CD14-positive monocyte (primary cell): Measurements from ENCODE around the gene ZNF692. TPM values are rescaled to one million over a fixed set of nuclear protein-coding genes. Genes with fewer than 3 reads are reported as not detected.

Experiments
- DNase-seq, 3 donors: peaks; one replicate each; pipeline ENCODE4 v3.0.0-alpha.2; 2011 to 2022
- H2AFZ ChIP-seq: 2 replicates; pipeline ENCODE4 v1.6.0; 2012; ENCODE audit warnings: mild to moderate bottlenecking, low read depth, low read length, inconsistent platforms; ENCODE audit not compliant: insufficient read depth, poor library complexity, severe bottlenecking
- H3K27ac ChIP-seq, 2 donors: 1 replicate in 1 of 2; 2 replicates in 1 of 2; pipeline ENCODE4 v1.5.1; 2012 to 2013; ENCODE audit warnings: low read length in 2 of 2, control low read depth in 1 of 2, inconsistent platforms in 1 of 2, low read depth in 1 of 2, mild to moderate bottlenecking in 1 of 2
- H3K27me3 ChIP-seq, 2 donors: one replicate each; pipeline versions ENCODE4 v1.6.0 to v1.6.1; 2011 to 2013; ENCODE audit warnings: low read length in 2 of 2; ENCODE audit not compliant: control insufficient read depth in 2 of 2, insufficient read depth in 2 of 2
- H3K36me3 ChIP-seq, 2 donors: replicated peaks in 1 of 2; 1 replicate in 1 of 2; 2 replicates in 1 of 2; pipeline versions ENCODE4 v1.5.1 to v1.6.1; 2012 to 2013; ENCODE audit warnings: low read length in 2 of 2, control low read depth in 1 of 2, inconsistent platforms in 1 of 2, mild to moderate bottlenecking in 1 of 2; ENCODE audit not compliant: insufficient read depth in 2 of 2, control insufficient read depth in 1 of 2
- H3K4me1 ChIP-seq, 2 donors: 1 replicate in 1 of 2; 2 replicates in 1 of 2; pipeline versions ENCODE4 v1.5.1 to v1.6.1; 2012 to 2013; ENCODE audit warnings: low read length in 2 of 2, control low read depth in 1 of 2, inconsistent platforms in 1 of 2, mild to moderate bottlenecking in 1 of 2, moderate library complexity in 1 of 2; ENCODE audit not compliant: insufficient read depth in 2 of 2, control insufficient read depth in 1 of 2
- H3K4me2 ChIP-seq: replicated peaks from 2 replicates; pipeline ENCODE3; 2012; ENCODE audit warnings: low read length, moderate library complexity, mild to moderate bottlenecking; ENCODE audit not compliant: poor library complexity, severe bottlenecking; ENCODE audit errors: extremely low read depth
- H3K4me3 ChIP-seq, 3 experiments: fragments of 200-600 bp in 1 of 3; sonication (generic) in 1 of 3; replicated peaks in 1 of 3; 1 replicate in 2 of 3; 2 replicates in 1 of 3; pipeline ENCODE4 v1.5.1; 2011 to 2013; ENCODE audit warnings: low read length in 3 of 3, mild to moderate bottlenecking in 3 of 3, control low read depth in 2 of 3, low read depth in 2 of 3, inconsistent platforms in 1 of 3, moderate library complexity in 1 of 3
- H3K79me2 ChIP-seq: 2 replicates; pipeline ENCODE4 v1.6.0; 2012; ENCODE audit warnings: mild to moderate bottlenecking, control low read depth, inconsistent platforms, low read length, moderate library complexity; ENCODE audit not compliant: insufficient read depth
- H3K9ac ChIP-seq: 2 replicates; pipeline ENCODE4 v1.6.0; 2017; ENCODE audit warnings: low read length, mild to moderate bottlenecking; ENCODE audit not compliant: insufficient read depth, poor library complexity, severe bottlenecking
- H3K9me3 ChIP-seq, 2 donors: replicated peaks in 1 of 2; 1 replicate in 1 of 2; 2 replicates in 1 of 2; pipeline versions ENCODE4 v1.5.1 to v1.6.1; 2012 to 2013; ENCODE audit warnings: low read length in 2 of 2, control low read depth in 1 of 2; ENCODE audit not compliant: control insufficient read depth in 1 of 2, insufficient read depth in 1 of 2
- H4K20me1 ChIP-seq: 2 replicates; pipeline ENCODE4 v1.6.0; 2012; ENCODE audit warnings: mild to moderate bottlenecking, low read length, control low read depth, moderate library complexity; ENCODE audit not compliant: insufficient read depth
- H3K27ac Mint-ChIP-seq, 7 donors: one replicate each; pipeline ENCODE4 v1.8.0; 2020; ENCODE audit warnings: mild to moderate bottlenecking in 7 of 7, mixed read lengths in 7 of 7, moderate library complexity in 6 of 7, inconsistent platforms in 2 of 7
- H3K27me3 Mint-ChIP-seq, 3 donors: one replicate each; pipeline ENCODE4 v1.8.0; 2021 to 2022; ENCODE audit warnings: low read depth in 3 of 3, mild to moderate bottlenecking in 3 of 3, mixed read lengths in 3 of 3, moderate library complexity in 3 of 3, inconsistent platforms in 1 of 3
- H3K36me3 Mint-ChIP-seq, 2 donors: one replicate each; pipeline ENCODE4 v1.8.0; 2020; ENCODE audit warnings: mixed read lengths in 2 of 2, inconsistent platforms in 1 of 2, mild to moderate bottlenecking in 1 of 2
- H3K4me1 Mint-ChIP-seq: one replicate; pipeline ENCODE4 v1.8.0; 2020; ENCODE audit warnings: mild to moderate bottlenecking, mixed read lengths
- H3K4me3 Mint-ChIP-seq, 2 donors: one replicate each; pipeline ENCODE4 v1.8.0; 2020; ENCODE audit warnings: mild to moderate bottlenecking in 2 of 2, mixed read lengths in 2 of 2, moderate library complexity in 1 of 2
- H3K9me3 Mint-ChIP-seq, 7 donors: one replicate each; pipeline ENCODE4 v1.8.0; 2020 to 2022; ENCODE audit warnings: mixed read lengths in 7 of 7, mild to moderate bottlenecking in 6 of 7, moderate library complexity in 6 of 7, inconsistent platforms in 2 of 7
- WGBS: methylation state at CpG from one replicate; pipeline ENCODE4 v1.1.5; 2013; ENCODE audit warnings: missing lambda C conversion rate; ENCODE audit not compliant: insufficient coverage; 5-methylcytosine and 5-hydroxymethylcytosine counted together
- intact Hi-C, 2 donors: fragments of 100-400 bp; cut with micrococcal nuclease; formaldehyde crosslinking; loops; one replicate each; pipeline versions ENCODE4 v1.15.0 to v1.15.1; 2023
- polyA plus RNA-seq, 3 donors: library from polyadenylated mRNA; depleted of rRNA in 1 of 3; unstranded in 2 of 3; stranded (reverse) in 1 of 3; fragments of 300-500 nt in 2 of 3; fragments of >200 nt in 1 of 3; fragmentation: Illumina TruSeq in 2 of 3; gene quantifications; 1 replicate in 2 of 3; 2 replicates in 1 of 3; pipeline ENCODE4 v1.2.3, GENCODE V29; 2012 to 2021
- TF ChIP-seq, protein P1 (sequence below): fragments of 200-600 bp; IDR thresholded peaks from one replicate; pipeline ENCODE4 v1.8.0; 2022; ENCODE audit warnings: antibody characterized with exemption, mild to moderate bottlenecking

ZNF692 gene
- polyA plus RNA-seq, 3 donors: 2.2 to 59.0 (median 2.4) TPM

DNA sequence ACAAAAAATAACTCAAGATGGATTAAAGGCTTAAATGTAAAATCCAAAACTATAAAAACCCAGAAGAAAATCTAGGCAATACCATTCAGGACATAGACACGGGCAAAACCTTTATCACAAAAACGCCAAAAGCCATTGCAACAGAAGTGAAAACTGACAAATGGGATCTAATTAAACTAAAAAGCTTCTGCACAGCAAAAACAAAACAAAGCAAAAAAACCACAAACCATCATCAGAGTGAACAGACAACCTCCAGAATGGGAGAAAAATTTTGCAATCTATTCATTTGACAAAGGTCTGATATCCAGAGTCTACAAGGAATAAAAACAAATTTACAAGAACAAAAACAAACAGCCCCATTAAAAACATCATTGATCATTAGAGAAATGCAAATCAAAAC is 42.7 kb upstream of the ZNF692 start:
- peaks cover 4% of the 10 kb centered on the region for H3K4me1 Mint-ChIP-seq
- Histone ChIP-seq H3K27ac (no peak overlapping the region), H3K79me2 (no peaks in the 10 kb centered on the region), H4K20me1 (no peaks in the 10 kb centered on the region), H3K4me1 (peaks cover 5 to 6% of the 10 kb centered on the region in 2 donors), H3K27me3 (no peaks in the 10 kb centered on the region), H3K9me3 (no peaks in the 10 kb centered on the region), H3K9ac (no peak overlapping the region), H3K4me3 (no peak overlapping the region), H3K36me3 (no peaks in the 10 kb centered on the region), H2AFZ (no peak overlapping the region), H3K4me2 (no peak overlapping the region)
- TF ChIP-seq, protein P1, sequence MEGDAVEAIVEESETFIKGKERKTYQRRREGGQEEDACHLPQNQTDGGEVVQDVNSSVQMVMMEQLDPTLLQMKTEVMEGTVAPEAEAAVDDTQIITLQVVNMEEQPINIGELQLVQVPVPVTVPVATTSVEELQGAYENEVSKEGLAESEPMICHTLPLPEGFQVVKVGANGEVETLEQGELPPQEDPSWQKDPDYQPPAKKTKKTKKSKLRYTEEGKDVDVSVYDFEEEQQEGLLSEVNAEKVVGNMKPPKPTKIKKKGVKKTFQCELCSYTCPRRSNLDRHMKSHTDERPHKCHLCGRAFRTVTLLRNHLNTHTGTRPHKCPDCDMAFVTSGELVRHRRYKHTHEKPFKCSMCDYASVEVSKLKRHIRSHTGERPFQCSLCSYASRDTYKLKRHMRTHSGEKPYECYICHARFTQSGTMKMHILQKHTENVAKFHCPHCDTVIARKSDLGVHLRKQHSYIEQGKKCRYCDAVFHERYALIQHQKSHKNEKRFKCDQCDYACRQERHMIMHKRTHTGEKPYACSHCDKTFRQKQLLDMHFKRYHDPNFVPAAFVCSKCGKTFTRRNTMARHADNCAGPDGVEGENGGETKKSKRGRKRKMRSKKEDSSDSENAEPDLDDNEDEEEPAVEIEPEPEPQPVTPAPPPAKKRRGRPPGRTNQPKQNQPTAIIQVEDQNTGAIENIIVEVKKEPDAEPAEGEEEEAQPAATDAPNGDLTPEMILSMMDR: no peak
- H3K9me3 Mint-ChIP-seq: no peaks in the 10 kb centered on the region
- intact Hi-C loops: no loop called here
- no peak for DNase-seq
- WGBS: 20% methylated on average over 1 of the region's 2 CpGs
- H3K4me3 Mint-ChIP-seq: no peak overlapping the region
- H3K27ac Mint-ChIP-seq: no peak overlapping the region
- H3K36me3 Mint-ChIP-seq: no peaks in the 10 kb centered on the region
- H3K27me3 Mint-ChIP-seq: peaks cover 0 to 6% (median 5%) of the 10 kb centered on the region in 3 donors

DNA sequence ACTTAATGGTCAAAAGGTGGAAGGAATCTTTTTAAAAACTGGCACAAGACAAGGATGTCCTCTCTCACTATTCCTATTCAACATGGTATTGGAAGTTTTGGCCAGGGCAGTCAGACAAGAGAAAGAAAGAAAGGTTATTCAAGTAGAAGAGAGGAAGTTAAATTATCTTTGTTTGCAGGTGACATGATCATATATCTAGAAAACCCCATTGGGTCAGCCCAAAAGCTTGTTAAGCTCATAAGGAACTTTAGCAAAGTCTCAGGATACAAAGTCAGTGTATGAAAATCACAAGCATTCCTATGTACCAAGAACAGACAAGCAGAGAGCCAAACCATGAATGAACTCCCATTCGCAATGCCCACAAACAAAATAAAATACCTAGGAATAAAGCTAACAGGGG is 41.8 kb upstream of the ZNF692 start:
- no peak overlapping the region for H3K27ac ChIP-seq
- no peak overlapping the region for H3K4me3 ChIP-seq
- H3K36me3 ChIP-seq: no peaks in the 10 kb centered on the region
- H3K27me3 Mint-ChIP-seq: peaks cover 0 to 6% (median 5%) of the 10 kb centered on the region in 3 donors
- H3K4me1 Mint-ChIP-seq: peaks cover 2% of the 10 kb centered on the region
- WGBS: no CpG with 5 or more reads among the region's 1 CpG
- H3K27ac Mint-ChIP-seq: no peak overlapping the region
- no peaks in the 10 kb centered on the region for H3K27me3 ChIP-seq
- no peak overlapping the region for H2AFZ ChIP-seq
- no peak overlapping the region for H3K9ac ChIP-seq
- no peak overlapping the region for H3K4me3 Mint-ChIP-seq
- H3K79me2 ChIP-seq: no peaks in the 10 kb centered on the region
- intact Hi-C loops: no loop called here
- H3K4me2 ChIP-seq: no peak overlapping the region
- H4K20me1 ChIP-seq: no peaks in the 10 kb centered on the region
- H3K36me3 Mint-ChIP-seq: no peaks in the 10 kb centered on the region
- TF ChIP-seq, protein P1: no peak
- no peaks in the 10 kb centered on the region for H3K9me3 Mint-ChIP-seq
- peaks cover 3% of the 10 kb centered on the region in 2 donors for H3K4me1 ChIP-seq
- DNase-seq: no peak
- no peaks in the 10 kb centered on the region for H3K9me3 ChIP-seq
